SK-N-SH treated with all-trans-retinoic acid at 6 μM for 48 hours (cell line): Measurements from ENCODE around the gene SLC12A7.

ENCODE experiments used
- ATAC-seq: fragments of 200-7000 bp; cut with Tn5 transposase; 3 replicates; pipeline ENCODE4 v1.9.1; 2020; ENCODE audit warnings: mild to moderate bottlenecking, moderate library complexity
- BACH2 ChIP-seq: fragments of 250-450 bp; sonication (Bioruptor Pico); IDR thresholded peaks from 2 replicates; pipeline ENCODE4 v1.9.0; 2021; ENCODE audit warnings: mild to moderate bottlenecking, borderline replicate concordance
- ESRRG ChIP-seq: fragments of 250-450 bp; sonication (Bioruptor Pico); IDR thresholded peaks from 2 replicates; pipeline ENCODE4 v1.6.1; 2021; ENCODE audit warnings: mild to moderate bottlenecking
- ISL1 ChIP-seq: fragments of 250-450 bp; sonication (Bioruptor Pico); IDR thresholded peaks from 2 replicates; pipeline ENCODE4 v2.1.2; 2022; ENCODE audit warnings: mild to moderate bottlenecking, moderate library complexity
- OSR1 ChIP-seq: fragments of 250-450 bp; sonication (Bioruptor Pico); IDR thresholded peaks from 2 replicates; pipeline ENCODE4 v1.8.0; 2022; ENCODE audit warnings: moderate library complexity, mild to moderate bottlenecking, inconsistent platforms
- RARB ChIP-seq: fragments of 250-450 bp; sonication (Bioruptor Pico); IDR thresholded peaks from 2 replicates; pipeline ENCODE4 v1.8.0; 2021; ENCODE audit warnings: mild to moderate bottlenecking, moderate library complexity
- SNAI2 ChIP-seq: fragments of 250-450 bp; sonication (Bioruptor Pico); IDR thresholded peaks from 2 replicates; pipeline ENCODE4 v1.5.0; 2020; ENCODE audit warnings: mild to moderate bottlenecking, moderate library complexity
- TOX ChIP-seq: fragments of 250-450 bp; sonication (Bioruptor Pico); IDR thresholded peaks from 2 replicates; pipeline ENCODE4 v1.8.0; 2021; ENCODE audit warnings: mild to moderate bottlenecking, moderate library complexity, borderline replicate concordance
- ZC3H10 ChIP-seq: fragments of 250-450 bp; sonication (Bioruptor Pico); IDR thresholded peaks from 2 replicates; pipeline ENCODE4 v1.5.1; 2021; ENCODE audit warnings: mild to moderate bottlenecking, moderate library complexity
- ZFP30 ChIP-seq: fragments of 450-650 bp; formaldehyde crosslinking; IDR thresholded peaks from 2 replicates; pipeline ENCODE4 v1.5.0; 2022; ENCODE audit warnings: mild to moderate bottlenecking, moderate library complexity
- ZNF565 ChIP-seq: fragments of 450-650 bp; formaldehyde crosslinking; conservative IDR thresholded peaks from 2 replicates; pipeline ENCODE4 v1.5.0; 2020; ENCODE audit warnings: low read depth, mild to moderate bottlenecking, moderate library complexity
- ZNF70 ChIP-seq: fragments of 450-650 bp; formaldehyde crosslinking; IDR thresholded peaks from 2 replicates; pipeline ENCODE4 v1.5.0; 2020; ENCODE audit warnings: mild to moderate bottlenecking, moderate library complexity
- ZNF8 ChIP-seq: fragments of 450-650 bp; formaldehyde crosslinking; IDR thresholded peaks from 2 replicates; pipeline ENCODE4 v1.5.0; 2020; ENCODE audit warnings: mild to moderate bottlenecking, moderate library complexity
- TF ChIP-seq, protein P1 (sequence below): fragments of 250-450 bp; sonication (Bioruptor Pico); IDR thresholded peaks from 2 replicates; pipeline ENCODE4 v1.8.0; 2020; ENCODE audit warnings: mild to moderate bottlenecking, moderate library complexity, borderline replicate concordance
- TF ChIP-seq, protein P2 (sequence below): fragments of 250-450 bp; sonication (Bioruptor Pico); IDR thresholded peaks from 2 replicates; pipeline ENCODE4 v1.5.1; 2020; ENCODE audit warnings: low read depth, mild to moderate bottlenecking, moderate library complexity
- TF ChIP-seq, protein P3 (sequence below): fragments of 250-450 bp; sonication (Bioruptor Pico); IDR thresholded peaks from 2 replicates; pipeline ENCODE4 v1.5.0; 2020; ENCODE audit warnings: mild to moderate bottlenecking, moderate library complexity

Gene SLC12A7

DNA sequence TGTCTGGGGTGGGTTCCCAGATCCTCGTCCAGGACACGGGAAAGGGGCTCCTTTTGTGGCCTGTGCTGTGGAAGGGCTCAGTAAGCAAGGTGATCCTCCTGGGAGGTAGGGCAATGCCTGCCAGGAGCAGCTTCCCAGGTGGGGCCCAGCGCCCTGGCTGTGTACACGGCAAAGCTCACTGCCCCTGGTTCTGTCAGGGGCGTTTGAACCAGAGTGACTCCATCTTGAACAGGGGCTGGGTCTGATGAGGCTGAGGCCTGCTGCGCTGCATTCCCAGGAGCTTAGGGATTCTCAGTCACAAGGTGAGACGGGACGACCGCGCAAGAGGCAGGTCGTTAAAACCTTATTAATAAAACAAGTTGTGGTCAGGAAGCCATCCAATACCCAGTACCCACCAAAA is 19.9 kb upstream of the SLC12A7 start (continued):
- TF ChIP-seq, protein P1, sequence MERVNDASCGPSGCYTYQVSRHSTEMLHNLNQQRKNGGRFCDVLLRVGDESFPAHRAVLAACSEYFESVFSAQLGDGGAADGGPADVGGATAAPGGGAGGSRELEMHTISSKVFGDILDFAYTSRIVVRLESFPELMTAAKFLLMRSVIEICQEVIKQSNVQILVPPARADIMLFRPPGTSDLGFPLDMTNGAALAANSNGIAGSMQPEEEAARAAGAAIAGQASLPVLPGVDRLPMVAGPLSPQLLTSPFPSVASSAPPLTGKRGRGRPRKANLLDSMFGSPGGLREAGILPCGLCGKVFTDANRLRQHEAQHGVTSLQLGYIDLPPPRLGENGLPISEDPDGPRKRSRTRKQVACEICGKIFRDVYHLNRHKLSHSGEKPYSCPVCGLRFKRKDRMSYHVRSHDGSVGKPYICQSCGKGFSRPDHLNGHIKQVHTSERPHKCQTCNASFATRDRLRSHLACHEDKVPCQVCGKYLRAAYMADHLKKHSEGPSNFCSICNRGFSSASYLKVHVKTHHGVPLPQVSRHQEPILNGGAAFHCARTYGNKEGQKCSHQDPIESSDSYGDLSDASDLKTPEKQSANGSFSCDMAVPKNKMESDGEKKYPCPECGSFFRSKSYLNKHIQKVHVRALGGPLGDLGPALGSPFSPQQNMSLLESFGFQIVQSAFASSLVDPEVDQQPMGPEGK, result no peak
- TF ChIP-seq ISL1 (CRISPR knock-in tag) (no peak), ZNF565 (no peak), TOX (CRISPR knock-in tag) (no peak), SNAI2 (CRISPR knock-in tag) (no peak), ZNF8 (CRISPR knock-in tag) (no peak), ZNF70 (CRISPR knock-in tag) (no peak)
- TF ChIP-seq, protein P2, sequence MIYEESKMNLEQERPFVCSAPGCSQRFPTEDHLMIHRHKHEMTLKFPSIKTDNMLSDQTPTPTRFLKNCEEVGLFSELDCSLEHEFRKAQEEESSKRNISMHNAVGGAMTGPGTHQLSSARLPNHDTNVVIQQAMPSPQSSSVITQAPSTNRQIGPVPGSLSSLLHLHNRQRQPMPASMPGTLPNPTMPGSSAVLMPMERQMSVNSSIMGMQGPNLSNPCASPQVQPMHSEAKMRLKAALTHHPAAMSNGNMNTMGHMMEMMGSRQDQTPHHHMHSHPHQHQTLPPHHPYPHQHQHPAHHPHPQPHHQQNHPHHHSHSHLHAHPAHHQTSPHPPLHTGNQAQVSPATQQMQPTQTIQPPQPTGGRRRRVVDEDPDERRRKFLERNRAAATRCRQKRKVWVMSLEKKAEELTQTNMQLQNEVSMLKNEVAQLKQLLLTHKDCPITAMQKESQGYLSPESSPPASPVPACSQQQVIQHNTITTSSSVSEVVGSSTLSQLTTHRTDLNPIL (CRISPR knock-in tag), result no peak

DNA sequence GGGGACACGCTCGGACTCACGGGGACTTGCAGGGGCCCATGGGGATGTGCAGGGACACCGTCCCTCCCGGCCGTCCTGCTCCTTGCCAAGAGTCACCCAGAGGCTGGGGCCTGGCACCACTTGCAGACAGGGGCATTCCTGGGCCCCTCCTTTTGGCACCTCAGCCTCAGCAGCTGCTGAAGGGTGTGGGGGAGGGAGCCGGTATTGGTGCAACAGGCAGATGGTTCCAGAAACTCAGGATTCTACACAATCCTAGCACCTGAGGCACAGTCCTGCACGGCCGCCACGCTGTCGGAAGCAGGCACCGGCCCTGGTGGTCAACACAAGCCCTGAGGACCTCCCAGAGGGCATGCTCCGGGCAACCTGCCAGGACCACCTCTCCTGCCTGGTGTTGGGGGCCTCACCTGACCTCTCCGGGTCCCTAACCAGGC is 19.3 kb upstream of the SLC12A7 start:
- no peak for ATAC-seq
- TF ChIP-seq ESRRG (CRISPR knock-in tag) (no peak), ZNF8 (CRISPR knock-in tag) (no peak), ZNF565 (no peak), ISL1 (CRISPR knock-in tag) (no peak), RARB (no peak), ZC3H10 (no peak), TOX (CRISPR knock-in tag) (no peak), BACH2 (CRISPR knock-in tag) (no peak), ZFP30 (CRISPR knock-in tag) (no peak)
- TF ChIP-seq, protein P2 (CRISPR knock-in tag), result no peak
- TF ChIP-seq, protein P3, sequence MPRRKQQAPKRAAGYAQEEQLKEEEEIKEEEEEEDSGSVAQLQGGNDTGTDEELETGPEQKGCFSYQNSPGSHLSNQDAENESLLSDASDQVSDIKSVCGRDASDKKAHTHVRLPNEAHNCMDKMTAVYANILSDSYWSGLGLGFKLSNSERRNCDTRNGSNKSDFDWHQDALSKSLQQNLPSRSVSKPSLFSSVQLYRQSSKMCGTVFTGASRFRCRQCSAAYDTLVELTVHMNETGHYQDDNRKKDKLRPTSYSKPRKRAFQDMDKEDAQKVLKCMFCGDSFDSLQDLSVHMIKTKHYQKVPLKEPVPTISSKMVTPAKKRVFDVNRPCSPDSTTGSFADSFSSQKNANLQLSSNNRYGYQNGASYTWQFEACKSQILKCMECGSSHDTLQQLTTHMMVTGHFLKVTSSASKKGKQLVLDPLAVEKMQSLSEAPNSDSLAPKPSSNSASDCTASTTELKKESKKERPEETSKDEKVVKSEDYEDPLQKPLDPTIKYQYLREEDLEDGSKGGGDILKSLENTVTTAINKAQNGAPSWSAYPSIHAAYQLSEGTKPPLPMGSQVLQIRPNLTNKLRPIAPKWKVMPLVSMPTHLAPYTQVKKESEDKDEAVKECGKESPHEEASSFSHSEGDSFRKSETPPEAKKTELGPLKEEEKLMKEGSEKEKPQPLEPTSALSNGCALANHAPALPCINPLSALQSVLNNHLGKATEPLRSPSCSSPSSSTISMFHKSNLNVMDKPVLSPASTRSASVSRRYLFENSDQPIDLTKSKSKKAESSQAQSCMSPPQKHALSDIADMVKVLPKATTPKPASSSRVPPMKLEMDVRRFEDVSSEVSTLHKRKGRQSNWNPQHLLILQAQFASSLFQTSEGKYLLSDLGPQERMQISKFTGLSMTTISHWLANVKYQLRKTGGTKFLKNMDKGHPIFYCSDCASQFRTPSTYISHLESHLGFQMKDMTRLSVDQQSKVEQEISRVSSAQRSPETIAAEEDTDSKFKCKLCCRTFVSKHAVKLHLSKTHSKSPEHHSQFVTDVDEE (CRISPR knock-in tag), result no peak
- TF ChIP-seq, protein P1, result no peak

DNA sequence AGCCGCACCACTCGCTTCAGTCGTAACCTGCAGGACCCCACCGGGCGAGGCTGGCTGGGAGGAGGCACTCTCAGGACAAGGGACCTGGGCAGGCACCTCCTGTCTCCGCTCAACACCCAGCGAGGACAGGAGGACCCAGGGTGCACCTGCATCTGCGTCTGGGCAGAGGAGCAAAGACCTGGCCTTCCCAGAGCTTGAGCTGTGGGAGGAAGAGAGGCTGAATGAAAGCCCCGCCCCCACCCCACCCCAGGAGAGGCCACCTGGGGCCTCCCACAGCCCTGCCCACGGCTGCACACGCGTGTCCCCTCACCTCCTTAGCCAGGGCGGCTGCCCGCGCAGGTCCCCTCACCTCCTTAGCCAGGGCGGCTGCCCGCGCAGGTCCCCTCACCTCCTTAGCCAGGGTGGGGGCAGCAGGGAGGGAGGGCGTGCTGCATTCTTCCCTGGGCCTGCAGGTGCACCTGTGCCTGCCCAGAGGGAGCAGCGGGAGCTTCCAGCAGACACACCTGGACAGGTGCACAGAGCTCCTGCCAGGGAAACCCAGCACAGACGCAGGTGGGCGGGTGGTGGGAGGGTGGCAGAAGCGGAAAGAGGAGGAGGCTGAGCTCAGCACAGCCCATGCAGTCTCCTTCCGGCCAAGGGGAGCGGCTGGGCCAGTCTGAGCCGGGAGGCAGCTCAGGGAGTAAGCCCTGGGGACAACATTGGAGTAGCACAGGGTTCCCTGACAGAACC is 18.5 kb upstream of the SLC12A7 start:
- TF ChIP-seq ZNF565, result no peak
- no peak for ATAC-seq

DNA sequence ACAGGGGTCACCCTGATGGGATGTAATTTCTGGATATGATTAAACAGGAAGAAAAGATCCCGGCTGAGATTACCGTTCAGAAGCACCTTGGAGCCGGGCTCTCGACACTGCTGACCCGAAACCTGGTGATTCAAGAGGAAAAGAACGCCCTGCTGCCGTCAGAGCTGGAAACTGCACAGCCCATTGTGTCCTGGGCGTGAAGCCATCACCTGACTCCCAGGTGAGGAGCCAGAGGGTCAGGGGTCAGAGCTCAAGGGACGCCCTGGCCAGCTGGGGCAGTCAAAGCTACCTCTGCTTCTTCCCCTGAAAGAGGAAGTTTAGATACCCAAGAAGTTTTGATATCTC is 17.8 kb upstream of the SLC12A7 start:
- TF ChIP-seq OSR1 (no peak), ZNF70 (CRISPR knock-in tag) (no peak), ZC3H10 (no peak)
- TF ChIP-seq, protein P1, result no peak
- TF ChIP-seq, protein P3 (CRISPR knock-in tag), result no peak
- ATAC-seq, result no peak
